Uterine smooth muscle cell (primary cell): Measurements from ENCODE around the gene SLC17A5. TPM values are rescaled to one million over a fixed set of nuclear protein-coding genes. Genes with fewer than 3 reads are reported as not detected.

ENCODE experiments used
- total RNA-seq: library from RNA; depleted of rRNA; stranded (reverse); fragments of >200 nt; gene quantifications from 2 replicates; pipeline ENCODE4 v1.2.3, GENCODE V29; 2014

The SLC17A5 gene, protein sequence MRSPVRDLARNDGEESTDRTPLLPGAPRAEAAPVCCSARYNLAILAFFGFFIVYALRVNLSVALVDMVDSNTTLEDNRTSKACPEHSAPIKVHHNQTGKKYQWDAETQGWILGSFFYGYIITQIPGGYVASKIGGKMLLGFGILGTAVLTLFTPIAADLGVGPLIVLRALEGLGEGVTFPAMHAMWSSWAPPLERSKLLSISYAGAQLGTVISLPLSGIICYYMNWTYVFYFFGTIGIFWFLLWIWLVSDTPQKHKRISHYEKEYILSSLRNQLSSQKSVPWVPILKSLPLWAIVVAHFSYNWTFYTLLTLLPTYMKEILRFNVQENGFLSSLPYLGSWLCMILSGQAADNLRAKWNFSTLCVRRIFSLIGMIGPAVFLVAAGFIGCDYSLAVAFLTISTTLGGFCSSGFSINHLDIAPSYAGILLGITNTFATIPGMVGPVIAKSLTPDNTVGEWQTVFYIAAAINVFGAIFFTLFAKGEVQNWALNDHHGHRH
- 32.6 and 51.2 TPM in 2 replicates for total RNA-seq

DNA sequence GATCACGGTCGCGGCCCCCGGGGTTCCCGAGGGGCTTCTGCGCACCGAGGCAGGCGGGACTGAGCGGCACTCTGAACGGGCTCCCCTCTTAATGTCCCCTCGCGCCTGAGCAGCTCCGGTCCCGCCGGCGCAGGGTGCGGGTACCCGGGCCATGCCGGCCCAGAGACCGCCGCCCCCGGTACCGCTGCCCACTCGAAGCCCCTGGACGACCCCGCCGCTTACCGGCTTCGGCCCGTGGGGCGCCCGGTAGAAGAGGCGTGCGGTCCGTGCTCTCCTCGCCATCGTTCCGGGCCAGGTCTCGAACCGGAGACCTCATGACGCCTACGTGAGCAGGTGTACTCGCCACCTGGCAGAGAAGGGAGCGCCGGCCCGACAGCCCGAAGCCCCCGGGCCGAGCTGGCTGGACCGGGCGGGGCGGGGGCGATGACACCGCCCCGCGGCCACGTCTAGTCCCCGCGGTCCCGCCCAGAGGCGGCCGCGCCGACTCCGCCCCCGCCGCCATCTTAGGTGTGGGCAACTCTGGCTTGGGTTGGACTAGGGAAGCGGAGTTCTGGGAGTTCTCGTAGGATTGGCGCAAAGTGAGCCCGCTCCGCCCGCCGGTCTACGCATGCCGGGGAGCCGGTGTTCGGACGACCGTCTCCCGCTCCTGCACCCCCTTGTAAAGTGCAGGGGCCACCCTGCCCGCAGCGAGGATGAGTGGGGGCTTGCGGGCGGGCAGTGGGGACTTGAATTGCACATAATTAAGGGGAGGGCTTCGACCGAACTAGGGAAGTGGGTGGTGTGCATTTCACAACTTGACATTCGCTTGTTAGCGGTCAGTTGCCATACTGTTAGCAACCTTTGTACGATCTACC lies at the start of gene SLC17A5:
TSS of gene SLC17A5 (minus strand) at position 422 of the 854 bp plus-strand sequence. CDS start at position 316, 106 bp downstream.

DNA sequence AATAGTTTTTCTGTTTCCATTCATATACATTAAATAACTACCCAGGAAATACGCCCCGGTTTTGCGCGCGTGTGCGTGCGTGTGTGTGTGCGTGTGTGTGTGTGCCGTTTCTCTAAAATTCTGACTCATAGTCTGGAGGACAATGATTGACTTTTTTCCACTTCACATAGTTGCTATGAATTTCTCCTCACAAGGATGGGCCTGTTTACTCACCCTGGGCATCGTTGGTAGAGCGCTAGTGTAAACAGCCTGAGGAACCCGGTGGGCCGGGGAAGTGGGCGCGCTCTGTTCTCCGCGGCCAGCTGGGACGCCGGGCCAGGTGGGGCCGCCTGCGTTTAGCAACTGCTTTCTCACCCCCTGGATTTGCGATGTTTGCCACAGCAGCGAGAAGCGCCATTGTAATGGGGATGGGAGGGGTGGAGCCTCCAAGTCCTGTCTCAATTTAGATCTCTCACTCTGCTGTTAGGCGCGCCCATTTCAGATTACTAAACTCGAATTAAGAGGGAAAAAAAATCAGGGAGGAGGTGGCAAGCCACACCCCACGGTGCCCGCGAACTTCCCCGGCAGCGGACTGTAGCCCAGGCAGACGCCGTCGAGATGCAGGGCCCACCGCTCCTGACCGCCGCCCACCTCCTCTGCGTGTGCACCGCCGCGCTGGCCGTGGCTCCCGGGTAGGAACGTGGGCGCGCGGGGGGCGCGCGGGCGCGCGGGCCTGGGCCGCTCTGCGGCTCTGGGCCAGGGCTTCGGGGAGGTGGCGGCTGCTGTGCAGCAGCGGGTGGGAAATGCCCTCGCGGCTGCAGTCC lies 42.0 kb upstream of the SLC17A5 start, which contains the start of gene CD109:
TSS of gene CD109 (plus strand) at position 585 of the 803 bp plus-strand sequence. CDS start at position 598, 13 bp downstream.

Other genes starting within 250 kb of the SLC17A5 start
- 6.1 and 7.4 TPM in 2 replicates for gene CGAS, start 201.7 kb downstream of the SLC17A5 start, total RNA-seq
- gene MTO1, start 192.3 kb downstream of the SLC17A5 start, total RNA-seq = 43.4 and 51.1 TPM in 2 replicates
- gene EEF1A1, start 133.0 kb downstream of the SLC17A5 start, total RNA-seq = 18,177 and 24,670 TPM in 2 replicates
- gene CD109, start 42.2 kb upstream of the SLC17A5 start, total RNA-seq = 42.9 and 44.8 TPM in 2 replicates